IMR-90 (cell line): ENCODE data around the gene SVOPL. TPM values are rescaled to one million over a fixed set of nuclear protein-coding genes. Genes with fewer than 3 reads are reported as not detected.

Experiments used
- ATAC-seq: fragments of 200-7000 bp; cut with Tn5 transposase; 2 replicates; pipeline ENCODE4 v1.9.1; 2020; ENCODE audit warnings: low read depth, mild to moderate bottlenecking, moderate library complexity
- BruUV-seq: library from RNA; stranded (reverse); fragments of 400-500 nt; replicated peaks from 2 replicates; lab custom pipeline; 2021; lab: Mats Ljungman, UMichigan
- CTCF ChIA-PET: fragments of 300-600 bp; formaldehyde crosslinking; extraction: SDS; loops from one replicate; lab custom pipeline; 2021; ENCODE audit warnings: antibody characterized with exemption; lab: Yijun Ruan, JAX
- POLR2A ChIA-PET: fragments of 300-600 bp; sonication (Branson Sonifier 250); formaldehyde crosslinking; loops from one replicate; lab custom pipeline; 2022; ENCODE audit warnings: antibody characterized with exemption; ENCODE audit not compliant: unreplicated experiment; lab: Charles Lee
- DNase-seq: peaks from one replicate; pipeline ENCODE4 v3.0.0; 2013
- H2AFZ ChIP-seq: replicated peaks from 2 replicates; pipeline ENCODE3; 2013; ENCODE audit warnings: low read length, mild to moderate bottlenecking; ENCODE audit not compliant: poor library complexity
- H2AK5ac ChIP-seq: 2 replicates; pipeline ENCODE4 v1.6.1; 2013; ENCODE audit warnings: low read depth, low read length, inconsistent platforms
- H2AK9ac ChIP-seq: replicated peaks from 2 replicates; pipeline ENCODE3; 2013; ENCODE audit warnings: mild to moderate bottlenecking, low read depth, low read length, moderate library complexity; ENCODE audit not compliant: poor library complexity
- H2BK120ac ChIP-seq: 2 replicates; pipeline ENCODE4 v1.6.1; 2013; ENCODE audit warnings: low read depth, low read length, inconsistent platforms
- H2BK15ac ChIP-seq: 3 replicates; pipeline ENCODE4 v1.6.1; 2013; ENCODE audit warnings: low read depth, low read length, inconsistent platforms
- H2BK20ac ChIP-seq: 2 replicates; pipeline ENCODE4 v1.6.1; 2013; ENCODE audit warnings: low read depth, mild to moderate bottlenecking, inconsistent platforms, low read length, moderate library complexity
- H2BK5ac ChIP-seq: 2 replicates; pipeline ENCODE4 v1.6.1; 2013; ENCODE audit warnings: mild to moderate bottlenecking, low read depth, low read length, inconsistent platforms; ENCODE audit not compliant: poor library complexity, severe bottlenecking
- H3K14ac ChIP-seq: replicated peaks from 2 replicates; pipeline ENCODE4 v1.6.1; 2013; ENCODE audit warnings: low read depth, low read length, inconsistent platforms
- H3K18ac ChIP-seq: 2 replicates; pipeline ENCODE4 v1.6.1; 2013; ENCODE audit warnings: low read depth, low read length, control low read depth
- H3K23ac ChIP-seq: 2 replicates; pipeline ENCODE4 v1.6.1; 2013; ENCODE audit warnings: low read depth, low read length, inconsistent platforms
- H3K27ac ChIP-seq: 2 replicates; pipeline ENCODE4 v1.5.1; 2013; ENCODE audit warnings: mild to moderate bottlenecking, control low read depth, low read length; ENCODE audit not compliant: insufficient read depth
- H3K27me3 ChIP-seq: 2 replicates; pipeline ENCODE4 v1.6.1; 2013; ENCODE audit warnings: low read length; ENCODE audit not compliant: control insufficient read depth, insufficient read depth
- H3K36me3 ChIP-seq: 2 replicates; pipeline ENCODE4 v1.6.1; 2013; ENCODE audit warnings: low read length, mixed read lengths; ENCODE audit not compliant: control insufficient read depth, insufficient read depth
- H3K4ac ChIP-seq: 2 replicates; pipeline ENCODE4 v1.6.1; 2013; ENCODE audit warnings: low read depth, low read length, inconsistent platforms
- H3K4me1 ChIP-seq: 2 replicates; pipeline ENCODE4 v1.6.1; 2013; ENCODE audit warnings: low read length, mixed read lengths; ENCODE audit not compliant: control insufficient read depth, insufficient read depth
- H3K4me2 ChIP-seq: 2 replicates; pipeline ENCODE4 v1.6.1; 2013; ENCODE audit warnings: low read depth, mild to moderate bottlenecking, control low read depth, low read length, moderate library complexity
- H3K4me3 ChIP-seq: 2 replicates; pipeline ENCODE4 v1.5.1; 2013; ENCODE audit warnings: low read depth, mild to moderate bottlenecking, control low read depth, low read length, moderate library complexity; ENCODE audit not compliant: insufficient read depth
- H3K56ac ChIP-seq: 2 replicates; pipeline ENCODE4 v1.6.1; 2013; ENCODE audit warnings: low read length, inconsistent platforms; ENCODE audit not compliant: insufficient read depth; ENCODE audit errors: extremely low read depth
- H3K79me1 ChIP-seq, 2 experiments: 2 replicates each; pipeline ENCODE4 v1.6.1; 2013; ENCODE audit warnings: low read length in 2 of 2, inconsistent platforms in 1 of 2, low read depth in 1 of 2
- H3K9ac ChIP-seq: 2 replicates; pipeline ENCODE4 v1.6.1; 2013; ENCODE audit warnings: low read depth, low read length, control low read depth
- H3K9me1 ChIP-seq: 2 replicates; pipeline ENCODE4 v1.6.1; 2013; ENCODE audit warnings: low read length, inconsistent platforms; ENCODE audit not compliant: insufficient read depth
- H3K9me3 ChIP-seq: 2 replicates; pipeline ENCODE4 v1.6.1; 2013; ENCODE audit warnings: low read length; ENCODE audit not compliant: control insufficient read depth, insufficient read depth
- H4K20me1 ChIP-seq: 2 replicates; pipeline ENCODE4 v1.6.1; 2013; ENCODE audit warnings: low read length, inconsistent platforms; ENCODE audit not compliant: insufficient read depth
- H4K5ac ChIP-seq: 2 replicates; pipeline ENCODE4 v1.6.1; 2013; ENCODE audit warnings: mild to moderate bottlenecking, low read depth, low read length, control low read depth
- H4K8ac ChIP-seq, 2 experiments: 2 replicates each; pipeline ENCODE4 v1.6.1; 2013; ENCODE audit warnings: low read depth in 2 of 2, low read length in 2 of 2, control low read depth in 1 of 2, inconsistent platforms in 1 of 2
- H4K91ac ChIP-seq: 2 replicates; pipeline ENCODE4 v1.6.1; 2013; ENCODE audit warnings: low read depth, low read length, inconsistent platforms; ENCODE audit not compliant: insufficient read depth
- BHLHE40 ChIP-seq: fragments of 150-350 bp; IDR thresholded peaks from 2 replicates; pipeline ENCODE4 v1.6.1; 2016; ENCODE audit warnings: mild to moderate bottlenecking, low read depth, low read length
- CEBPB ChIP-seq: IDR thresholded peaks from 2 replicates; pipeline ENCODE4 v1.6.1; 2012; ENCODE audit warnings: low read depth, low read length, improper control_type of control experiment
- CHD1 ChIP-seq: IDR thresholded peaks from 2 replicates; pipeline ENCODE4 v1.6.1; 2012; ENCODE audit warnings: low read depth, low read length, improper control_type of control experiment
- FOS ChIP-seq: fragments of 150-350 bp; IDR thresholded peaks from 2 replicates; pipeline ENCODE4 v1.6.1; 2016; ENCODE audit warnings: low read depth, low read length
- MAFK ChIP-seq: IDR thresholded peaks from 2 replicates; pipeline ENCODE4 v1.6.1; 2012; ENCODE audit warnings: low read depth, low read length, improper control_type of control experiment
- MAZ ChIP-seq: IDR thresholded peaks from 2 replicates; pipeline ENCODE4 v1.6.1; 2012; ENCODE audit warnings: low read depth, mild to moderate bottlenecking, low read length, improper control_type of control experiment, moderate library complexity, borderline replicate concordance
- MXI1 ChIP-seq: IDR thresholded peaks from 2 replicates; pipeline ENCODE4 v1.6.1; 2012; ENCODE audit warnings: low read depth, mild to moderate bottlenecking, low read length, moderate library complexity, borderline replicate concordance
- NFE2L2 ChIP-seq: fragments of 150-350 bp; IDR thresholded peaks from 2 replicates; pipeline ENCODE4 v1.6.1; 2016; ENCODE audit warnings: low read depth, mild to moderate bottlenecking, low read length
- POLR2A ChIP-seq: IDR thresholded peaks from 2 replicates; pipeline ENCODE4 v1.6.1; 2012; ENCODE audit warnings: mild to moderate bottlenecking, low read depth, low read length
- RAD21 ChIP-seq: IDR thresholded peaks from 2 replicates; pipeline ENCODE4 v1.6.1; 2012; ENCODE audit warnings: low read length, improper control_type of control experiment
- RCOR1 ChIP-seq: IDR thresholded peaks from 2 replicates; pipeline ENCODE4 v1.6.1; 2012; ENCODE audit warnings: mild to moderate bottlenecking, low read length, improper control_type of control experiment; ENCODE audit not compliant: insufficient replicate concordance
- RFX5 ChIP-seq: IDR thresholded peaks from 2 replicates; pipeline ENCODE4 v1.8.0; 2012; ENCODE audit warnings: low read depth, mild to moderate bottlenecking, low read length, moderate library complexity
- SMC3 ChIP-seq: fragments of 150-350 bp; IDR thresholded peaks from 2 replicates; pipeline ENCODE4 v1.6.1; 2016; ENCODE audit warnings: low read depth, mild to moderate bottlenecking, antibody characterized with exemption, low read length, moderate library complexity
- WGBS, 2 experiments: methylation state at CpG; one replicate each; pipeline versions ENCODE4 v1.1.5 to v1.1.7; 2013; ENCODE audit warnings: missing lambda C conversion rate in 2 of 2; ENCODE audit not compliant: insufficient read length in 1 of 2; ENCODE audit errors: extremely low coverage in 2 of 2; 5-methylcytosine and 5-hydroxymethylcytosine counted together
- dilution Hi-C: fragments of 300-500 bp; cut with HindIII; formaldehyde crosslinking; loops from one replicate; pipeline ENCODE4 v1.14.3; 2018; ENCODE audit warnings: low sequenced_read_pairs; ENCODE audit not compliant: unreplicated experiment
- in situ Hi-C: fragments of 300-500 bp; cut with MboI; formaldehyde crosslinking; loops from 3 replicates; pipeline ENCODE4 v1.14.3; 2019; ENCODE audit warnings: low sequenced_read_pairs, inconsistent platforms, mixed read lengths
- intact Hi-C: fragments of 100-400 bp; cut with micrococcal nuclease; formaldehyde crosslinking; loops from 2 replicates; pipeline ENCODE4 v1.10.0; 2022
- polyA plus RNA-seq, 3 experiments: library from polyadenylated mRNA; depleted of rRNA; stranded (reverse); fragments of >200 nt; gene quantifications; 2 replicates each; pipeline ENCODE4 v1.2.3, GENCODE V29; 2012; ENCODE audit warnings: low replicate concordance in 1 of 3
- total RNA-seq: library from RNA; depleted of rRNA; stranded (reverse); fragments of >200 nt; gene quantifications from 2 replicates; pipeline ENCODE4 v1.2.3, GENCODE V29; 2012
- TF ChIP-seq, protein P1 (sequence below): fragments of 150-350 bp; IDR thresholded peaks from 2 replicates; pipeline ENCODE4 v1.6.1; 2016; ENCODE audit warnings: low read depth, mild to moderate bottlenecking, low read length, moderate library complexity, borderline replicate concordance
- TF ChIP-seq, protein P2 (sequence below): fragments of 150-350 bp; IDR thresholded peaks from 2 replicates; pipeline ENCODE4 v1.6.1; 2017; ENCODE audit warnings: mild to moderate bottlenecking, antibody characterized with exemption, low read length, low read depth

The SVOPL gene
- total and polyA plus RNA-seq, 2 of the 4 experiments (the other 2 are of a cell fraction): not detected

DNA sequence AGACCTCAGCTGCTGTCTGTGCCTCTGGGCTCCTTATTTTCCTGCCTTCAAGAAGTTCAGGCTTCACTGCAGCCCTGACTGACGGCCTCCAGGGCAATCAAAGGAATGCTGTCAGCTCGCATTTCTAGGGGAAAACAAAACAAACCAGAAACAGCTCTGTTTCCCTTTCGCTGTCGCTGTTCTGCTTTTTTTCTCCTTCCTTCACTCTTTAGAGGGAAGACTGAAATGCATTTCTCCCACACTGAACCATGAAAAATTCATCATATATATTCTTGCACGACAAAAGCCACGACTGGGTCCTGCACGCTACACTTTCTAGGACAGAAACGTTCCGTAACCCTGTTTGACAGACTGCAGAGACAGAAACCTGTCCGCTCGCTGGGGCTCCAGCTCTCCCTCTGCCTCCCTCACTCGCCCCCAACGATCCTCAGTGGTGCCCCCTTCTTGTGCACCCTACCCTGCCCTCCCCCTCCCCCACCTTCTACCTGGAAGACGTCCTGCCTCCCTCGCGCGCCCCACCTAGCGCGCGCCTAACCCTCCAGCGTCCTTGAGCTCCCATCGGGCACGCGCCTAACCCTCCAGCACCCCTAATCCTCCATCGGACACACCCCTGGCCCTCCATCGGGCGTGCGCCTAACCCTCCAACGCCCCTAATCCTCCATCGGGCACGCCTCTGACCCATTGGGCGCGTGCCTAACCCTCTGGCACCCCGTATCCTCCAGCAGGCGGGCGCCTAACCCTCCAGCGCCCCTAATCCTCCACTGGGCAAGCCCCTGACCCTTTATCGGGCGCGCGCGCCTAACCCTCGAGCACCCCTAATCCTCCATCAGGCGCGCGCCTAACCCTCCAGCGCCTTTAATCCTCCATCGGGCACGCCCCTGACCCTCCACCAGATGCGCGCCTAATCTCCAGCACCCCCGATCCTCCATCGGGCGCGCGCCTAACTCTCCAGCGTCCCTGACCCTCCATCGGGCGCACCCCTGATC lies 37.1 kb downstream of the SVOPL start:
- Histone ChIP-seq H2AK5ac (no peak overlapping the region), H3K4me2 (peak overlapping the region; percentile 59; the same call in 1 of the 2 replicates), H2BK15ac (no peak overlapping the region), H2BK5ac (no peak overlapping the region), H3K23ac (no peak overlapping the region), H2AK9ac (no peak overlapping the region), H4K91ac (no peak overlapping the region), H3K9ac (no peak overlapping the region), H4K8ac (no peak overlapping the region), H3K9me3 (peaks cover 2% of the 10 kb centered on the region; the same call in 1 of the 2 replicates), H3K36me3 (no peaks in the 10 kb centered on the region), H3K79me1 (no peaks in the 10 kb centered on the region), H2AFZ (peak overlapping the region; percentile 63), H3K56ac (no peak overlapping the region), H4K20me1 (no peaks in the 10 kb centered on the region), H3K4me1 (no peaks in the 10 kb centered on the region), H3K9me1 (no peaks in the 10 kb centered on the region), H4K5ac (no peak overlapping the region), H3K27me3 (no peaks in the 10 kb centered on the region), H3K18ac (no peak overlapping the region), H3K27ac (no peak overlapping the region), H2BK20ac (no peak overlapping the region), H3K4me3 (peak overlapping the region; percentile 30), H3K14ac (no peak overlapping the region), H2BK120ac (no peak overlapping the region), H3K4ac (no peak overlapping the region)
- ChIA-PET CTCF (no interaction called here), POLR2A (interaction anchor here (0.6 kb wide), 1 partner anchor 504 kb away, joined by 4 read pairs; no protein-coding TSS in a partner anchor)
- intact Hi-C loops (no loop called here), in situ Hi-C loops (no loop called here), dilution Hi-C loops (no loop called here)
- no peak for DNase-seq
- no TSS peak for BruUV-seq
- ATAC-seq: no peak; the same call in 1 of the 2 replicates
- WGBS, 2 experiments: 34% methylated on average over 41 of the region's 59 CpGs; no CpG with 5 or more reads in 1 of the 2 experiments
- no peak for TF ChIP-seq FOS
- TF ChIP-seq MAFK: no peak
- no peak for TF ChIP-seq BHLHE40
- TF ChIP-seq, protein P1, sequence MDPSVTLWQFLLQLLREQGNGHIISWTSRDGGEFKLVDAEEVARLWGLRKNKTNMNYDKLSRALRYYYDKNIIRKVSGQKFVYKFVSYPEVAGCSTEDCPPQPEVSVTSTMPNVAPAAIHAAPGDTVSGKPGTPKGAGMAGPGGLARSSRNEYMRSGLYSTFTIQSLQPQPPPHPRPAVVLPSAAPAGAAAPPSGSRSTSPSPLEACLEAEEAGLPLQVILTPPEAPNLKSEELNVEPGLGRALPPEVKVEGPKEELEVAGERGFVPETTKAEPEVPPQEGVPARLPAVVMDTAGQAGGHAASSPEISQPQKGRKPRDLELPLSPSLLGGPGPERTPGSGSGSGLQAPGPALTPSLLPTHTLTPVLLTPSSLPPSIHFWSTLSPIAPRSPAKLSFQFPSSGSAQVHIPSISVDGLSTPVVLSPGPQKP: no peak
- no peak for TF ChIP-seq POLR2A
- no peak for TF ChIP-seq CEBPB
- TF ChIP-seq RAD21: no peak
- no peak for TF ChIP-seq RCOR1
- TF ChIP-seq CHD1: no peak
- no peak for TF ChIP-seq SMC3
- TF ChIP-seq, protein P2, sequence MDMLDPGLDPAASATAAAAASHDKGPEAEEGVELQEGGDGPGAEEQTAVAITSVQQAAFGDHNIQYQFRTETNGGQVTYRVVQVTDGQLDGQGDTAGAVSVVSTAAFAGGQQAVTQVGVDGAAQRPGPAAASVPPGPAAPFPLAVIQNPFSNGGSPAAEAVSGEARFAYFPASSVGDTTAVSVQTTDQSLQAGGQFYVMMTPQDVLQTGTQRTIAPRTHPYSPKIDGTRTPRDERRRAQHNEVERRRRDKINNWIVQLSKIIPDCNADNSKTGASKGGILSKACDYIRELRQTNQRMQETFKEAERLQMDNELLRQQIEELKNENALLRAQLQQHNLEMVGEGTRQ: no peak
- no peak for TF ChIP-seq MXI1
- TF ChIP-seq NFE2L2: no peak
- no peak for TF ChIP-seq RFX5
- TF ChIP-seq MAZ: no peak
